Measurements from ENCODE around the gene FRMD3.

Gene FRMD3

GRCh38 chr9:83327323-83327722 is 210.9 kb downstream of the FRMD3 start:
- DNase-seq, result no peak

DNA sequence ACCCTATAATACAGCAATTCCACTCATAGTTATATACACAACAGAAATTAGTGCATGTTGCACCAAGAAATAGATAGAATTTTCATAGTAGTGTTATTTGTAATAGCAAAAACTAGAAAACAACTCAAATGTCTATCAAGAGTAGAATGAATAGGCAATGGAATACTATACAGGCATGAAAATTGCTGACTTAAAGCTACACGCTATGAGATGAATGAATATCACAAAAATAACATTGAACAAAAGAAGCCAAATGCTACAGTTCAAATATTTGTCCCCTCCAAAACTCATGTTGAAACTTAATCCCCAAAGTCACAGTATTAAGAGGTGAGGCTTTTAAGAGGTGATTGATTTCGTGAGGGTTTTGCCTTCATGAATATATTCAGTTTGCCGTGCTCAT is 215.1 kb downstream of the FRMD3 start:
- no peak for DNase-seq

- DNase-seq, result no peak
These were observed 215.8 kb downstream of the FRMD3 start for GRCh38 chr9:83322438-83322837.

GRCh38 chr9:83317244-83317643 is 221.0 kb downstream of the FRMD3 start:
- no peak for DNase-seq

- no peak for DNase-seq
These were observed 222.6 kb downstream of the FRMD3 start for GRCh38 chr9:83315649-83316048.

DNA sequence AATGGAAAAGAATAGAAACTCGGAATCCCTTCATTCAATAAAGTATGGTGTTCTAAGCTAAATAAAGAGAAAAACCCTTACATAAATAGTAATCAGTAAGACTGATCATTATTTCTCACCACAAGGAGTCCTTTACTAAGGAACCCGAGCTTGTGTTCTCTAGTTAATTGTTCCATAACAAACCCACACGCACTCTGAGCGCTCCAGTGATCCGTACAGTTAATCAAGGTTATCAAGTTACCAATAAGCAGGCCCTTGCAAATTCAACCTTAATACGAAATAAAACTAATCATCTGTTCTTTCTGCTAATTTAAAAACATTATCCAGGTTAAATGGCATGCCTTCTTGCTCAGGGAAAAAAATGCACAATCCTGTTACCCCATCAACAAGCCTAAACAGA is 224.4 kb downstream of the FRMD3 start:
- no peak for DNase-seq

DNA sequence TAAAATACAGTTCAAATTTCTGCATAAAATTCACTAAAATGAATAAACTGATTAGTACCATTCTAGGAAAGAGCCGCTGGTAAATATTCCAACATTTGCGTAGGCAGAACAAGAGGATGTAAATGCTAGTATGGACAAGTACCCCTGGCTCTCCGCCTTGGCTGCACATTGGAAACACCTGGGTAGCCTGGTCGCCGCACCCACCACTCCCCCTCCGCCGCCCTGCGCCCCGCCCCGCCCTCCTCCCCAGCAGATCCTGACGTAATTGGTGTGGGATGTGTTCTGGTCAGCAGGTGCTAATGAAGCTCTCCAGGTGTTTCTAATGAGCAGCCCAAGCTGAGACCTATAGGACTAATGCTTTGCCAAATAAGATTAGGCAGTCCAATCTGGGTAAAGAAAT is 225.7 kb downstream of the FRMD3 start:
- DNase-seq, result peak; percentile 49

DNA sequence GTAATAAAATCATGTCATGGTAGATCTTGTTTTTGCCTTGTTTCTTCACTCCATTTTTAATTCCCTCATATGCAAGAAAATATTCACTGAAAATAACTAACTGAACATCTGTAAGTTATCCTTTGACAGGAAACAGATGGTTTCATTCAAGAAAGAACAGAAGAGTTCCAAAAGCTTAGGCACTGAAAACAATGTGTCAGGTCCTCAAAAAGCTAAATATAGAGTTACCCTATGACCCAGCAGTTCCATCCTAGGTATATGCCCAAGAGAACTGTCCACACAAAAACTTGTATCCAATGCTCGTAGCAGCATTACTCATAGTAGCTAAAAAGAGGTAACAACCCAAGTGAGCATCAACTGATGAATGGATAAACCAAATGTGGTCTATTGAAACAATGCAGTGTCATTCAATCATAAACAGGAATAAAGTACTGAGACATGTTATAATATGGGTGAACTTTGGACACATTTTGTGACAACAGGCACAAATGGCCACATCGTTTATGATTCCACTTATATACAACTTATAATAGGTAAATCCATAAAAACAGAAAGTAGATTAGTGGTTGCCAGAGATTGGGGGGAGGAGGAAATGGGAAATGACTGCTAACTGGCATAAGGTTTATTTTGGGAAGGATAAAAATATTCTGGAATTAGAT is 231.0 kb downstream of the FRMD3 start:
- DNase-seq, result no peak

- no peak for DNase-seq
These were observed 233.5 kb downstream of the FRMD3 start for GRCh38 chr9:83304686-83305085.

GRCh38 chr9:83299571-83299970 is 238.6 kb downstream of the FRMD3 start:
- DNase-seq, result no peak

GRCh38 chr9:83299094-83299493 is 239.1 kb downstream of the FRMD3 start:
- no peak for DNase-seq

GRCh38 chr9:83296123-83296522 is 242.1 kb downstream of the FRMD3 start:
- no peak for DNase-seq

DNA sequence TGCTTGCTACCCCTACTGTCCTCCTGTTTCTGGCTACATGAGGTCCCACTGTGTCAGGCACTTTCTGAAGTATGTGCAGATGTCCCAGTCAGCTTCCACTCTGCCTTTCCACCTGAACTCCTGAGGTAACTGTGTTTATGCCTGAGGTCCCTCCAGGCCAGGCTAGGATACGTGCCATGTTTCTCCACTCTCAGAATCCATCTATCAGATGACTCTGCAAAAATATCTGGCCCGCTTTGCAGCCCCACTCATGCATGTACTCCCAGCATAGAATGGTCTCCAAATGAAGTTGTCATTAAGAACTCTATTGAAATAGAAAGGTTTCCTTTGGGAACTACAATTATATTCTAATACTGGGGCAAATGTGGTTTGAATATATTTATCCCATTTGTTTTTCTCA is 243.4 kb downstream of the FRMD3 start:
- no peak for DNase-seq

- DNase-seq, result no peak
These were observed 247.0 kb downstream of the FRMD3 start for GRCh38 chr9:83291196-83291595.

DNA sequence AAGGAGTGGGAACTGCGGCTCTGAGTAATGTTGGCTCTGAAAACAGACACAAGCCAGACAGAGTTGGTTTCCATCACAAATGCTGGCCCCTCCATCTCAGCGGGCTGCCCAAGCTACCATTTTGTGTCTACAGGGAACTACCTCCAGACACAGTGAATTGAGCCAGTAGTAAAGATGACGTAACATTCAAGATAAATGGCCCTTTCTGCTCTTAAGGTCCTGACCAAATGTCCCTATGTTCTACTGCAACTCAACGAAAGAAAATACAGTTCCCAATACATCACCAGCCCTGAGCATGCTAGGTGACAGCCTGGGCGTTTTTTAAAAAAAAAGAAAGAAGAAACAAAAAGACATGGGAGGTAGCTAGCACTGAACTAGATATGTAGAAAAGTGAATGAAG is 247.5 kb downstream of the FRMD3 start:
- DNase-seq, result no peak

- DNase-seq, result no peak
These were observed 251.2 kb downstream of the FRMD3 start for GRCh38 chr9:83287021-83287420.

- no peak for DNase-seq
These were observed 252.6 kb downstream of the FRMD3 start for GRCh38 chr9:83285445-83286225.

DNA sequence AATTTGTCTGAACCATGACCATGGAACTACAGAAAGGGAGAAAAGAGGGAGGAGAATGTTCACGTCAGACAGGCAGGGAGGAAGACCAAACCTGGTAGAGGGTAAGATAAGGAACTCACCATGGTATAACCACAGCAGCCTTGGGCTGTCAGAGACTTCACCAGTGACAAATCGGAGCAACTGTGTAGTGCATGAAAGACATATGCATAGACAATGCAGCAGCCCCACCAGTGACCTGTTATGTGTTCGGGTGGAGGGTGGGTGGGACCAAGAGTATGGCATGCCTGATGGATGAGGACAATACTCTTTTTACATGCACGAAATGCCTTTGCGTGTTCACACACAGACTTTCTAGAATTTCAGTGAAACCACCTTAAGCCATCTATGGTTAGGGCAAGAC is 253.5 kb downstream of the FRMD3 start:
- DNase-seq, result no peak

GRCh38 chr9:83283528-83283927 is 254.7 kb downstream of the FRMD3 start:
- DNase-seq, result no peak

DNA sequence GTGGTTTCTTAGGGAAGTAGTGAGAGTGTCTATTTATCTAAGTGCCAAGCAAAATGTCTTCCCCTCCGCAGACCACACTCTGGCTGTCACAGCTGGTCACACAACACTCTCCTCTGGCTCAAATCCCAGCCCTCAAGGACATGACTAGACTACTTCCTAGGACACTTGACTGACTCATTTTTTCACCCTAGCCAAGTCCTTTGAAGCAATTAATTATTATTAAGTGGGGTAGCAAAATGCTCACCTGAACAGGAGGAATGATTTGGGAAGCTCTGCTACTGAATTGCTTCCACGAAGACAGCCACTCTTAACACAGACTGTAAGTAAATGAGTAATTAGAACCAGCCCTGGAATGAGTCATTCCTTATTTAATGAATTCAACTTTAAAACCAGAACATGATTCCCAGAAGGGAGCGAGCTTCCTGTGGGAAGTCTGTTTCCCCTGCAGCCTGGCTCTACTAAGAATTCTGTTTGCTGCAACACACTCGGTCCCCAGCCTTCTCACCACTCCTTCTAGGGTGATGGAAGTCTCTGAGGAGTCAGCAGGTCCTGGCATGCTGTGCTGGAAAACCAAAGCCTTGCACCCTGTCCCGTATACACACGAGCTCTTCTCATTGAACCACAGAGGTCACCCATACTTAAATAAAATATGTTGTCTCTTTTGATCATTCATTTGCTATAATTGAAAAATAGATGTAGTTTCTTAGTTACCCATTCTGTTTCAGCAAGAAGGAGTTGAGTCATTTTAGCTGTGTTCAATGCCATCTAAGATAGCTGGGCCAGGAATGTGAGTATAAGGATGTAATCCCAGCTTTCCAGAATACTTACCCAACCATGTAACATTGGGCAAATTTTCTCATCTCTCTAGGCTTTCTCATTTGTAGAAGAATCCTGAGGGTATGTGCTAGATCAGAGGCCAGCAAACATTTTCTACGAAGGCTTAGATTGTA is 256.6 kb downstream of the FRMD3 start:
- no peak for DNase-seq

- DNase-seq, result no peak
These were observed 257.4 kb downstream of the FRMD3 start for GRCh38 chr9:83280790-83281189.

- no peak for DNase-seq
These were observed 257.9 kb downstream of the FRMD3 start for GRCh38 chr9:83280268-83280667.

- DNase-seq, result no peak
These were observed 263.4 kb downstream of the FRMD3 start for GRCh38 chr9:83274787-83275186.

DNA sequence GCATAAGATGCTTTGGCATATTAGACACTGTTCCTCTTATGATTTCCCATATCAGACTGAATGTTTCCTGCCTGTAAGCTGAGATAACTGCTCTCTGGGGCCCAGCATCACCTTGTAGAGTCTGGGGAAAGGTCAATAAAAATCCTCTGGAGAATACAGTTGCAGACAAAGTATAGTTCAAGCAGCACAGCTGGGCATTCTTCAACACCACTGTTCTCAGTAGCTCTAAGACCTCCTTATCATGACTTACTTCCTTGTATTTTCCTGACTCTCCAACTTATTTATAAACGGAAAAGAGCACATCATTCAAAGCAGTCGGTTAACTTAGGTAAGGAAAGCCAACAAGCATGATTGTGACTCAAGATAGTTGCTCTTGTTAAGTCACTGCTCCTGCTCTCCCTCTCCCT is 266.5 kb downstream of the FRMD3 start:
- DNase-seq, result no peak
